K562 treated with DMSO at 1 percent for 4 hours (cell line): ENCODE measurements around the gene IVL. TPM values are rescaled to one million over a fixed set of nuclear protein-coding genes. Genes with fewer than 3 reads are reported as not detected.

ENCODE experiments used
- total RNA-seq: library from RNA; unstranded; fragments of 300-600 nt; gene quantifications from 2 replicates; pipeline ENCODE4 v1.2.3, GENCODE V29; 2022; ENCODE audit not compliant: insufficient read depth

The IVL gene, protein sequence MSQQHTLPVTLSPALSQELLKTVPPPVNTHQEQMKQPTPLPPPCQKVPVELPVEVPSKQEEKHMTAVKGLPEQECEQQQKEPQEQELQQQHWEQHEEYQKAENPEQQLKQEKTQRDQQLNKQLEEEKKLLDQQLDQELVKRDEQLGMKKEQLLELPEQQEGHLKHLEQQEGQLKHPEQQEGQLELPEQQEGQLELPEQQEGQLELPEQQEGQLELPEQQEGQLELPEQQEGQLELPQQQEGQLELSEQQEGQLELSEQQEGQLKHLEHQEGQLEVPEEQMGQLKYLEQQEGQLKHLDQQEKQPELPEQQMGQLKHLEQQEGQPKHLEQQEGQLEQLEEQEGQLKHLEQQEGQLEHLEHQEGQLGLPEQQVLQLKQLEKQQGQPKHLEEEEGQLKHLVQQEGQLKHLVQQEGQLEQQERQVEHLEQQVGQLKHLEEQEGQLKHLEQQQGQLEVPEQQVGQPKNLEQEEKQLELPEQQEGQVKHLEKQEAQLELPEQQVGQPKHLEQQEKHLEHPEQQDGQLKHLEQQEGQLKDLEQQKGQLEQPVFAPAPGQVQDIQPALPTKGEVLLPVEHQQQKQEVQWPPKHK
- total RNA-seq, result not detected in 2 replicates

DNA sequence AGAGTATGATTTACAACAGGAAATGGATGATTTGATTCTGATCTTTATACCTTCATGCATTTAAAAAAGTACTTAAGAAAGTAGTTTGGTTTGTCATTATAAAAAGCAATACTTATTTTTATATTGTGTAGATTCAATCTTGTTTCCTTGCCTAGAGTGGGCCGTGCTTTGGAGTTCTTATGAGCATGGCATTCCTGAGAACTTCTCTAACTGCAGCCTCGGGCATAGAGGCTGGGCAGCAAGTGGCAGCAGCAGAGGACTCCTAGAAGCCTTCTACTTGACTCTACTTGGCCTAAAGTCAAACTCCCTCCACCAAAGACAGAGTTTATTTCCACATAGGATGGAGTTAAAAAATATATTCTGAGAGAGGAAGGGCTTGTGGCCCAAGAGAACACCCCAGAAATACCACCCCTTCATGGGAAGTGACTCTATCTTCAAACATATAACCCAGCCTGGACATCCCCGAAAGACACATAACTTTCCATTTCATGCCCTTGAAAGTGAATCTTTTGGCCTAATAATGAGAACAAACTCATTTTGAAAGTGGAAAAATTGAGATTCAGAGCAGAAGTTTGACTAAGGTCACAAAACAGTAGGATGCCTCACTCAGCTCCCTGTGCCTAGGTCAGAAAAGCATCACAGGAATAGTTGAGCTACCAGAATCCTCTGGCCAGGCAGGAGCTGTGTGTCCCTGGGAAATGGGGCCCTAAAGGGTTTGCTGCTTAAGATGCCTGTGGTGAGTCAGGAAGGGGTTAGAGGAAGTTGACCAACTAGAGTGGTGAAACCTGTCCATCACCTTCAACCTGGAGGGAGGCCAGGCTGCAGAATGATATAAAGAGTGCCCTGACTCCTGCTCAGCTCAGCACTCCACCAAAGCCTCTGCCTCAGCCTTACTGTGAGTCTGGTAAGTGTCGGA, at the start of gene IVL:
IVL (plus strand) TSS at position 861 of the 916 bp plus-strand sequence. CDS start 1,252 bp downstream, outside the sequence.

DNA sequence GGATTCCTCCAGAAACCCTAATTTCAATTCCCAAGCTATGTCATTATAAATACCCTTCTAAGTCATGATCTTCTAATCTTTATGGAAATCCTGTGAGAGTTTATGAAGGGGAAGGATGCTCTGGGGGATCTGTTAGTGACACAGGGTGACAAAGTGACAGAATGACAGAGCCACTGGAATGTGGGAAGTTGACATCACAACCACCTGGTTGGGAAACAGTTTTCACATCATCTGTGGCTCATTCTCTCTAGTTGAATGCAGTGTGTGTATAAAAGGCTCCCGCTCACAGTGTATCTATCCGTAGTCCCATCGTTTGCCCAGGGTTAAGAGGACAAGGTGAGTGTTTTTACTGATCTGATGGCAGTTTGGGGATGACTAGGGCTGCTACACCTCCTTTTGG, 48.6 kb upstream of the IVL start, which contains the start of gene LCE7A:
LCE7A (plus strand) TSS at position 301 of the 400 bp plus-strand sequence. CDS start 702 bp downstream, outside the sequence.

DNA sequence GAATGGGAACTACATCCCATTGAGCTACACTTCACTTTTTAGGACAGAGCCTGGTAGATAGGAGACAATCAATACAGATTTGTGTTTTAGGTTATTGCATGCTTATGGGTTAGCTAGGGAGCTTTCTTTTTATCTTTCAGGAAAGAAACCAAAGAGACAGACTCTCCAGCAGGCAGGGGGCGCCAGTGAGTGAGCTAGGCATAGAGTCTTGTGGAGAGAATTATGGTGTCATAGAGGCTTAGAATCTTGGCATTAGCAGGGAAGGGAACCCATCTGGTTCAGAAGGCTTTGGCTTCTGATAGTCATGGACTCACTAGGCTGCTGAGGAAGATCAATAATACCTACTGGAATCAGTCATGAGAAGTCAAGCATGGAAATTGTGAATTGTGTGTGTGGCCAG, 30.3 kb upstream of the IVL start, which contains the start of gene SMCP:
SMCP (plus strand) TSS at position 281 of the 400 bp plus-strand sequence. CDS start 6,101 bp downstream, outside the sequence.

DNA sequence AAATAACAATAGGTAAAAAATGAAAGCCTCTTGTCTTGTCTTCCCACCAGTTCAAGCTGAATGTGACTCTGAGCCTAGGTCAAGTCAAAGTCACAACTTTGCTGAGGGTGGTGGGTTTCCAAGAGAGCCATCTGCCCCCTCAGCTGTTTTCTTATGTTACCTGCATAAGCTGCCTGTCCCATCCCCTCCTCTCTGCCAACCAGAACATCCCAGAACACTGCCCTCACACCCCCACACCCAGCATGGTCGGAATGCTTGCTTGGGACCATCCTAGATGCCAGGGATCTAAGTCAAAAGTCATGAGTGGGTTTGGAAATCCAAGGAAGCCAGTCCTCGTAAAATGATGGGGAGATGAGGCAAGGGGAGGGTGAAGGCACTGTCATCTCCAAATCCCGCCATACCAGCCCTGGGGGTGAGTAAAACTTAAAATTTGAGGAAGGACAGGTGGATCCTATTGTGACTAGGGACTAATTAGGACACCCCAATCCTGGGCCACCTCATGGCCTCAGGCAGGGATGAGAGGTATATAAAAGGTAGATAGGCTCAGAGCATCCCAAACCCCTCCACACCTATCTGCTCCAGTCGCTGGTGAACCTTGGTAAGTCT, 38.4 kb downstream of the IVL start, which contains the start of gene SPRR5:
SPRR5 (plus strand) TSS at position 556 of the 606 bp plus-strand sequence. CDS start 1,349 bp downstream, outside the sequence.

Other genes with a start within 250 kb of the IVL start
- gene LCE2D, start 245.2 kb upstream of the IVL start, total RNA-seq, result not detected in 2 replicates
- not detected in 2 replicates for gene LCE2C, start 233.3 kb upstream of the IVL start, total RNA-seq
- not detected in 2 replicates for gene LCE2B, start 222.4 kb upstream of the IVL start, total RNA-seq
- not detected in 2 replicates for gene LCE2A, start 210.2 kb upstream of the IVL start, total RNA-seq
- not detected in 2 replicates for gene LCE4A, start 200.4 kb upstream of the IVL start, total RNA-seq
- gene KPRP, start 150.5 kb upstream of the IVL start, total RNA-seq, result not detected in 2 replicates
- not detected in 2 replicates for gene LCE1F, start 133.4 kb upstream of the IVL start, total RNA-seq
- not detected in 2 replicates for gene LCE1E, start 122.3 kb upstream of the IVL start, total RNA-seq
- not detected in 2 replicates for gene LCE1D, start 111.8 kb upstream of the IVL start, total RNA-seq
- gene LCE1C, start 101.9 kb upstream of the IVL start, total RNA-seq, result not detected in 2 replicates
- gene LCE1B, start 96.6 kb upstream of the IVL start, total RNA-seq, result not detected in 2 replicates
- not detected in 2 replicates for gene LCE1A, start 81.1 kb upstream of the IVL start, total RNA-seq
- not detected in 2 replicates for gene LCE6A, start 65.7 kb upstream of the IVL start, total RNA-seq
- not detected in 2 replicates for gene LCE7A, start 48.5 kb upstream of the IVL start, total RNA-seq
- not detected in 2 replicates for gene SMCP, start 30.2 kb upstream of the IVL start, total RNA-seq
- not detected in 2 replicates for gene SPRR5, start 38.7 kb downstream of the IVL start, total RNA-seq
- not detected in 2 replicates for gene SPRR4, start 62.1 kb downstream of the IVL start, total RNA-seq
- gene SPRR1A, start 75.5 kb downstream of the IVL start, total RNA-seq, result not detected in 2 replicates
- not detected in 2 replicates for gene SPRR3, start 93.2 kb downstream of the IVL start, total RNA-seq
- not detected in 2 replicates for gene SPRR1B, start 122.7 kb downstream of the IVL start, total RNA-seq
- 36.6 and 103 TPM in 2 replicates for gene SPRR2D, start 132.6 kb downstream of the IVL start, total RNA-seq
- gene SPRR2A, start 149.0 kb downstream of the IVL start, total RNA-seq, result not detected in 2 replicates
- not detected in 2 replicates for gene SPRR2B, start 163.1 kb downstream of the IVL start, total RNA-seq
- gene SPRR2E, start 186.0 kb downstream of the IVL start, total RNA-seq, result not detected in 2 replicates
- gene SPRR2F, start 205.0 kb downstream of the IVL start, total RNA-seq, result not detected in 2 replicates
- not detected in 2 replicates for gene SPRR2G, start 242.3 kb downstream of the IVL start, total RNA-seq